GM18502 (cell line): ENCODE data around the gene GALNT2.

Source experiments
- ATAC-seq: cut with Tn5 transposase; IDR thresholded peaks from one replicate; pipeline ENCODE4 v1.9.1; 2021; ENCODE audit warnings: mild to moderate bottlenecking; ENCODE audit not compliant: unreplicated experiment, poor library complexity

Gene GALNT2

DNA sequence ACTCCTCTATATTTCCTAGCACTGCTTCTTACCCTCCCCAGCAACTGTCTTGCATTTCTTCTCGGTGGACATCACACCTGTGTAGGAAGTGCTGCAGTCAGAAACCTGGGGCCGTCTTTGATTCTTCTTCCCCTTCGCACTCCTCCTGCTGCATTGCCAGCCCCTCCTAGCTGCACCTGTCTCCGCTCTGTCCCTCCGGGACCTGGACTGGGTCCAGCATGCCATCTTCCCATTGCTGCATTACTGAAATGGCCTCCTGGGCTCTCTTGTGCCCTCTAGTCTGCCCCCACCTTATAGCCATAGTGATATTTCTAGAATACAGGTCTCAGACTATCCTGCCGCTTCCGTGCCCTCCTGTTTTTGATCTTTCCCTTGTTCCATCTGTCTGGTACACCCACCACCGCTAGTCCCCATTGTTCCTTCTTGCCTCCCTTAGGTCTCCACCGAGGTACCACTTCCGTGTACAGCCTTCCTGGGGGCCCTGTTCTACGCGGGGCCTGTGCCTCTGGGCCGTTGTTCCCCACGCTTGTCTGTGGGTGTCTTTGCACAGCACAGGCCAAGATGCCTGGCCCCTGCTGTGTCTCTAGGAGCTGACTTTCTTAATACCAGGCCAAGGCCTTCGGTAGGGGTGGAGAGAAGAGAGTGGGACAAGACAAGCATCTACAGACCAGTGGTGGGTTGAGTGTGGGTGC, 107.6 kb downstream of the GALNT2 start:
- no peak for ATAC-seq

DNA sequence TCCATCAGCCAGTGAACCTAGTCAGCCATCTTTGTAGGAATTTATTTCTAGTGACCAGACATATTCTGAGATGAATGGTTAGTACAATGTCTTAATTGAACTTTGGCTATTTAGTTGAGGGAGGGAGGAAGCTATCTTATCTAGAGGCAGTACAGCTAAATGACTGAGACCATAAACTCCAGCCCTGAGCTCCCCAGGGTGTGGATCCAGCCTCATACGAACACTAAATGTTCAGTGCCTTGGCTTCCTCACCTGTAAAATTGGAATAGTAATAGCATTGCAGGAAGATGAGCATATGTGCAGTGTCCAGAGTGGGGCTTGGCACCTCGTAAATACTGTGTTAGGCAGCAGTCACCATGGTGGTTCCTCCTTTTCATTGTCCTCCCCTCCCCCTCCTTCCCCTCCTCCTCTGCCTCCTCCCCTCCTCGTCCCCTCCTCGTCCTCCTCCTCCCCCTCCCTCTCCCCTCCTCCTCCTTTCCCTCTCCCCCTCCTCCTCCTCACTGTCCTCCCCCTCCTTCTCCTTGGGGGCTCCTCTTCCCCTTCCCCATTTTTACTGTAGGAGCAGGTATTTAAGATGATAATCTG, 108.2 kb downstream of the GALNT2 start:
- no peak for ATAC-seq

DNA sequence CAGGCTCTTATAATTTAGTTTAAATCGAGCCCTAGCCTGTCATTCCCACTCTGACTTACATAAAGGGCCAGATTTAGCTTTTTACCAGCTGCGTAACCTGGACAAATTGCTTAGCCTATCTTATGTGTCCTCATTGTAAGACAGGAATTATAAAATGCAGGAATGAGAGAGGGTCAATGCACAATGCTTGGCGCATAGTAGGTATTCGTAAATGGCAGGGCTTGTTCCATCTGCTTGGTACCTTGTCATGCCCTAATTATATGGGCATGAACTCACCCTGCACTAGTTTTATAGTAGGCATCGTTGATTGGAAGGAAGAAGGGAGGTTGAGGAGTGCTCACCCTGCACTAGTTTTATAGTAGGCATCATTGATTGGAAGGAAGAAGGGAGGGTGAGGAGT, 108.8 kb downstream of the GALNT2 start:
- no peak for ATAC-seq

DNA sequence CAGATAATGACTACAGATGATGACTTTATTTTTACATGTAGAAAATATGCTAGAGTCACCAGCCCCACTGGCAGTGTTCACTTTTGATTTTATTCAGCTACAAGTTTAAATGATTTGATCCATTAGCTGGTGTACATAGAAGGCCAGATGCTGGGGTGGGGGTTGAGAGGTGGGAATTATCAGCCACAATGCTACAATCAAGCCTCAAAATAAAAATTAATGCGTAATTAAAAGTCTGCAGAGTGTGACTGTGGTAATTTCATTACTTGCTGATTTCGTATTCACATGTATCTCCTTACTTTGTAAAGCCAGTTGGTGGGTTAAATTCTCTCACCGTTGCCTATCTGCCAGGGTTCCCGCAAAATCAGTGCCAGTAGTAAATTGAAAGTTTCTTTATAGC, 109.3 kb downstream of the GALNT2 start:
- no peak for ATAC-seq

DNA sequence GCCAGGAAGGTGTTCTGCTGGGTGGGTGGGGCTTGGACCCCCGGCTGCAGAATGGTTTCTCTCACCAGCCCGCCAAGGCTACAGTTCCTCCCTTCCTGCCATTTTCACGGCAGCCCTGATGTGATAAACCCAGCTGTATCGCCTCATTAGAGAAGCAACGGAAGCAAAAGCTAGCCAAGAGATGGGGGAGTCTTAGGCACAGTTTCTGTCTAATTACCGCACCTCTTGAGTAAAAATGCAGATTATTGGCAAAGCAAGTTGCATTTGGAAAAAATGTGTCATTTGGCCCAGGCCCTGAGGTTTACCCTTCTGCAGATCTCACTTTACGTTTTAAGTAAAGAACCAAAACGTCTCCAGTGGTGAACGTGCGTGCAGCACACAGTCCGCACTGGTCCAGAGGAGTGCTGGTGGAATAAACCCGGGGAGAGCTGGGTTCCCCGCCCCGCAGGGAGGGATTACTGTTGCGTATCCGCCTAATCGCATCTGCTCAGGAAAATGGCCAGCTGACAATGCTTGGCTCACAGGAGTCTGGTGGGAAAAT, 109.9 kb downstream of the GALNT2 start:
- no peak for ATAC-seq

DNA sequence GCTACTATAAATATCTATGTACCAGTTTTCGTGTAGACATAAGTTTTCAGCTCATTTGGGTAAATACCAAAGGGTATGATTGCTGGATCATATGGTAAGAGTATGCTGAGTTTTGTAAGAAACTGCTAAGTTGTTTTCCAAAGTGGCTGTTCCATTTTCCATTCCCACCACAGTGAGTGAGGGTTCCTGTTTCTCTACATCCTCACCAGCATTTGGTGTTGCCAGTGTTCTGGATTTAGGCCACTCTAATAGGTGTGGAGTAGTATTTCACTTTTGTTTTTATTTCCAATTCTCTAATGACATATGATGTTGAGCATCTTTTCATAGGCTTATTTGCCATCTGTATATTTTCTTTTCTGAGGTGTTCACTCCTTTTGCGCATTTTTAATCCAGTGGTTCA, 112.2 kb downstream of the GALNT2 start:
- ATAC-seq = no peak

DNA sequence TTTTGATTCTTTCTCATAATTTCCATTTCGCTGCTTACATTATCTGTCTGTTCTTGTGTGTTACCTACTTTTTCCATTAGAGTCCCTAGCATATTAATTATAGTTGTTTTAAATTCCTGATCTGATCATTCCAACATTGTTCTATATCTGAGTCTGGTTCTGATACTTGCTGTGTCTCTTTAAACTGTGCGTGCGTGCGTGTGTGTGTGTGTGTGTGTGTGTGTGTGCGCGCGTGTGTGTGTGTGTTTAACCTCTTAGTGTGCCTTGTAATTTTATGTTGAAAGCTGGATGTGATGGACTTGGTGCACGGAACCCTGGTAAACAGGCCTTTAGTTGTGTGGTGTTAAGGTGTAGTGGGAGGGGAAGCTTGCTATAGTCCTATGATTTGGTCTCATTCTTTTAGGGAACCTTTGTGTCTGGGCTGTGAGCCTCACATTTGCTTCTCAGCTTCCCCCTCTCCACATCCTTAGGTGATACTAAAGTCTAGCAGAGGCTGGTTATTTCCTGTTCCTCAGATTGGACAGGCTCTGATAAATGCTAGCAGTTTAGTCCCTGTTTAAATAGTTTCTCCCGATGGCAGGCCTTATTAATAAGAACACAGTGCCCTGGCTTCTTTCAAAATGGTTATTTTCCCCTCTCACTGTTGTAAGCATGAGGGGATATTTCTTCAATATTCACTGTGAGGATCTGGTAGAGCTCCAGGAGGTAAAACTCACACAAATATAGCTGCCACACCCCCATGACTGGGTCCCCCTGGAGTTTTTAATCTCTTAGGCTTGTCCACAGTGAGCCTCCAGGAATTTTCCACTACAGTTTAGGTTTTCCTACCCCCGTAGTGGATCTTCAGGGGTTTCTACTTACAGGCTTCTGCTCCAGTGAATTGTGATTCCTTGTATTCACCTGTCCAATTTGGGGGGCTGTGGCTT, 118.3 kb downstream of the GALNT2 start:
- no peak for ATAC-seq

DNA sequence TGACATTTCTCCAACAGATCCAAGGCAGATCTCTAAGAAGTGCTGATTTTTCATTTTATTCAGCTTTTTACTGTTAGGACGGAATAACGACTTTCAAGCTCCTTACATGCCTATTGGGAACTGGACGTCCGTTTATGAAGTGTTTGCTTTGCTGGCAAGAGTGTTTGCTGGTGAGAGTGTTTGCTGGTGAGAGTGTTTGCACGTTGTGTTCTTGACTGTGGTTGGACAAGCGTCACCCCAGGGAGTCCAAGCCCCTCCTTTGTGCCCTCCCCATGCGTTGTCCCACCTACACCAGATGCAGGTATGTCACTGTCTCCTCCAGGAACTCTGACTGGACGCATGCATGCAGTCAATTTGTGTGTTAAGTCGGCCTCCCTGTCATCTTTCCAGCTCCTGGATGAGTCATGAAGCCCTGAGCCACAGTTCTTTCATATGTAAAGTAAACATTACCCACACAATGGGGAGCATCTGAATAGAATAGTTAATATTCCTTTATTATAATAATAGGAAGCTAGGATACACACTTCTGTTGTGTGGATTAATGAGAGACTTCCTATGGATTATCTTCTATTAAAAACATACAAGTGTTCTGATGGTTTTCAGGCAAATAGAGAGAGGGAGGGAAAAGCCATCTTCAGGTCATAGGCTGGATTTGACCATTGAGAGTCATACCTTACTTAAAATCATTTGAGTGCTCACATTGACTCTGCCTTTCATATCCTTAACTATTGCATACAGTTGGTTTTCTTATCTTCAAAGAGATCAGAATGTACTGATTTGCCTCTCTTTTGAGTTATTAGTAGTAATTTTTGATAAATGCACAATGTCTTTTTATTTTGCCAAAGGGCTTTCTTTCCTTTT, 119.2 kb downstream of the GALNT2 start:
- ATAC-seq = no peak

DNA sequence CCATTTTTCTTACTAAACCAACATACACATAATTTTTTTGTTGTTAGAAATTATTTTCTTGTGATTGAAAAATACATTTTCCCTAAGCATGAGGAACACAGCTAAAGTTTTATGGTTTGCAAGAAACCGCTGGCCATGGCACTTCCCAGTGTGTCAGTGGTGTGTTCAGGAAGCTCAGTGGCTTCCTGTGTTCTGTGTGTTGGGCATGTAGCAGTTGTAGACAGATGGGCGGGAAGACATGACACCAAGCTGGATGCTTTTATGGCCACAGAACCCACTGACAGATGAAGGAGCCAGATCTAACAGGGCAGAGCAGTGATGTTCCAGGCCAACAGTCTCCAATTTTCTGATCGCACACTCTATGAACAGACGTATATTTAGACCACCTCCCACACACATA, 119.8 kb downstream of the GALNT2 start:
- no peak for ATAC-seq

DNA sequence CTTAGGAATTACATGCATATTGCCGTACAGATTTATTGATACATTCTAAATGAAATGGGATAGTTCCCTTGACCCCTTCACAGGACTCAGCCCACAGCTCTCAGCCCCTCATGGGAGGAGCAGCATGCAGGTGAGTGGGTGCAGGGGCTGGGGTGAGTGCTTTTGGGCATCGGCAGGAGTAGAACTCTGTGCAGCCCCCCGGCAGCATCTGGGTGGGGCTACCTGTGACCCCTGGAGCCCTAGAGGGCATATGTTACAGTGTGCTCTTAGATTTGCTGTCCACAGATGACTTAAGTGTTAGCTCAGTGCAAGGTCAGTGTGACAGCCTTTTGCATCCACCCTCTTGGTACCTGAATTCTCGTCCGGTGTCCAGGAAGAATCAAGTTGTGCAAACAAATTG, 120.3 kb downstream of the GALNT2 start:
- no peak for ATAC-seq

DNA sequence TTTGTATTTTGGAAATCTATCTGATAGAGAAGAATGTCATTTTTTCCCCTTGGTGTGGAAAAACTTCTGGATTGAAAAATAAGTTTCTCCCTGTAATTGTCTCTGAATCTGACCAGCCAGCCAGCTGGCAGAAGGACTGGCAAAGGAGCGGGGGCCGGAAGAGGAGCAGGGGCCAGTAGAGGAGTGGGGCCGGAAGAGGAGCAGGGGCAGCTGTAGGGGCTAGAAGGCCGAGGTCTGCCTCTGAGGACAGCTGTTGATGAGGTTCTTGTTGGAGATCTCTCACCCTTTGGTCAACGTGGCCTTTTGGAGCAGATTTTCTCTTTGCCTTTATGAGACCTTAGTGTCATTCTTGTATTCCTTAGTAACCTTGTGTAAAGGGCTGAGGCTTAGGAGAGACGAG, 121.8 kb downstream of the GALNT2 start:
- ATAC-seq = no peak

DNA sequence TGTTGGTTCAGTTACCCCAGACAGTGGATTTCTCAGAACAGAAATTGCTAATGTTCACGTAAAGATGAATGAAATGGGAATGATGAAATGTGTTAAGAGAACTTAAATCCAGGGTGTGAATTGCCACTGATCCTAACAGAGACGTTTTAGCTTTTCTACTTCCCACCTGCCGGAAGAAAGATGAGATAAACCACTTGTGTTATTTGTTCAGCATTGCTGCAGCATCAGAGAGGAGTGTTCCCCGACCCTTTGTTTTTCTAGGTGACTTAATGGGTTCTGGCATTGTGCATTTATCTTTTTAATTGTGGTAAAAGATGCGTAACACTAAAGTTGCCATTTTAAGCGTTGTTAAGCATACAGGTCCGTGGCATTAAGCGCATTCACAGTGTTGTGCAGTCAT, 122.3 kb downstream of the GALNT2 start:
- ATAC-seq = no peak

DNA sequence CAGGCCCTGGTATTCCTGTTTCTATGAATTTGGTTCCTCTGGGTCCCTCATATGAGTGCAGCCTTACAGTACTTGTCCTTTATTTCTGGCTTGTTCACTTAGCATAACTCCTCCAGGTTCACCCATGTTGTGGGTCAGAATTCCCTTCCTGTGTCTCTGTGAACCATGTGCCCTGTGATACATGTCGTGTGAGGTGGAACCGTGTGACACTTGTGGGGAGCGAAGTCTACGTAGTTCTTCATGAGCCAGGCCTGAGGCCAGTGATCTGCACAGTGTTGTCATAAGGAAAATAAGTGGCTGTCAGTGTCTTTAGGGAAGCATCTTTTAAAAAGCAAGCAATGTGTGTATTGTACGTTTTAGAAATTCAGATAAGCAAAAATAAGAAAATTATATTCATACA, 122.8 kb downstream of the GALNT2 start:
- no peak for ATAC-seq

DNA sequence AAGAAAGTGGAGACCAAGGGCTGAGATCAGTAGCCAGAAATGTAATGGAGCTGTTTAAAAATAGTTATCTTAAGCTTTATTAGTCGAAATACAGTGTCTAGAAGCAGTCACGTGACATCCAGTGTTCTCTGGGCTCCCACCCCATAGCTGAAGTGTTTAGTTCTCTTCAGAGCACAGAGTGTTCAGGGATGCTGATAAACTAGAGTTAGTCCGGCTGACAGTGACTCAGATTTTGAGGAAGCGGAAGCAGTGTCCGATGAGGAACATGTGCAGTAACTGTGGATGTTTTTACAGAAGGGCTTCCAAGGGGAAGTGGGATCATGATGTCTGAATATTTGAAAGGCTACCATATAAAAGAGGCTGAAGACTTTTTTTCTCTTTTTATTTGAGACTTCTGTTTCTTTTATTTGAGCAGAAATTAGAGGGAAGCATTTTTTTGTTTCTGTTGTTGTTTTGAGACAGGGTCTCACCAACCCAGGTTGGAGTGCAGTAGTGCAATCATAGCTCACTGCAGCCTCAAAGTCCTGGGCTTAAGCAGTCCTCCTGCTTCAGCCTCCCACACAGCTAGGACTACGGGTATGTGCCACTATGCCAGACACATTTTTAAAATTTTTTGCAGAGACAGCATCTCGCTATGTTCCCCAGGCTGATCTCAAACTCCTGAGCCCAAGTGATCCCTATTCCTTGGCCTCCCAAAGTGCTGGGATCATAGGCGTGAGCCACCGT, 124.2 kb downstream of the GALNT2 start:
- no peak for ATAC-seq

DNA sequence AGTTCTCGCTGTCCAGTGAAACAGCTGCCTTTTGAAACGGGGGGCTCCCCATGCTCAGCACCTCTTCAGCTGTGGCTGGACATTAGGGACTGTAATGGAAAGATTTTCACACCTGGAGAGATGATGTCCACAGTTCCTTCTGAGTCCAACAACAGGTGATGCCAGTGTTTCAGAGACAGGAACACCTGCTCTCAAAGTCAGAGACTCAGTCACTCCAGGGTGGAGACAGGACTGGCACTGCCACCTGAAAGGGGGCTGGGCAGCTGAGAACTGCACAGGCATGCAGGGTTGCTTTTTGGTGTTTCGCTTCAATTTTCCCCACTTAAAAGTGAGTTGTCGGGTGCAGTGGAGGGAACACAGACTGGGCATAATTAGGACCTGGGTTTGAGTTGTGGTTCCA, 124.8 kb downstream of the GALNT2 start:
- ATAC-seq = no peak

DNA sequence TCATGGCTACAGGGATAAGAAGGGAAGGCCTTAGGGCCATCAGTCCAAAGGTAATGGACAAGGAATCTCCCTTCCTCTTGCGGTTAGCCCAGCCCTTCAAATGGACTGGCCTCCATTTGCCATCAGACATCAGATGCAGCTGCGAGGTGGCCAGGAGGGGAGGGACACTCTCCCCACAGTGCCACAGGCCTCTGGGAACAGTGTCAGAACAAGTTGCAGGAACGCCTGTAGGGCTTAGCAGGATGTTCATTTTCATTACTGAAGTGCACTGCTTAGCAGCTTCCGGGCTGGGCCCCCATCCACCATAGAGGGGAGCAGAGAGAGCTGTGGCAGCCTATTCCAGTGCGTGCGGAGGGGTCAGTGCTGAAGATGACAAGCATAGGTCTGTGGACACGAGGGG, 127.5 kb downstream of the GALNT2 start:
- ATAC-seq = no peak

DNA sequence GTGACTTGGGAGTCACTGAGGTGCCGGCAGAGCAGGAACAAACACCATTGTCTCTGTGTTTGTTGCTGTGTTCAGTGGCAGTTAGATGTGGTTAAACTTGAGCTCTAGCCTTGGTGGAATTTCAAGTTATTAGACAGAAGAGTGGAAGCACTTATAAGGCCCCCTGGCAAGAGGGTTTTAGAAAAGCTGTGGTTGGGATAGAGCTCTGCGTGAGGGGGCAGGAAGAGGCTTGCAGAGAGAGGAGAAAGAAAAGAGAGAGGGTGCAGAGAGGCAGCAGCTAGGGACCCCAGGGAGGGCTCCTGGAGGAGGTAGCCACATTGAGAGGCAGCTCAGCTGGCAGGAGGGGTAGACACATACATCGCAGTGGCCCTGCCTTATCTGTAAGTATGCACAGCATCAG, 128.2 kb downstream of the GALNT2 start:
- ATAC-seq = no peak

DNA sequence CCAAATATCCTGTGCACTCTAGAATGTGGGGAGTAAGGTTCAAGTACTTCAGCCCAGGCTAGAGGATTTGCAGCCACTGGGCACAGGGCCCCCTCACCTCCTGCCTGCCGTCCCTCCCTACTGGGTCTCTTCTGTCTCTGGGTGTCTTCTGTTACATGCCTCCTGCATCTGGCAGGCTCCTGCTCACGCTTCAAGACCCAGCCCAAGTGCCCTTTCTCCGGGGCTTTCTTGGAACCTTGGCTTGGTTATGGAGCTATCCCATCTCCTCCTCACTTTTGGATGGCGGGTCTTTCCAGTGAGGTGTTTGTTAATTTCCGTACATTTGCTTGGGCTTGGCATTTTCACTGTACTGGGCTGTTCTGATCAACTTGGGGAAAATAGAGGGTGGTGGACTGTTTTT, 129.0 kb downstream of the GALNT2 start:
- ATAC-seq = no peak
